Neural progenitor cell (in vitro differentiated cells): Measurements from ENCODE around the gene TYROBP. TPM values are rescaled to one million over a fixed set of nuclear protein-coding genes. Genes with fewer than 3 reads are reported as not detected.

Experiments used
- DNase-seq: peaks from one replicate; pipeline ENCODE4 v3.0.0-alpha.2; 2016; ENCODE audit warnings: low spot score
- H2AFZ ChIP-seq: fragments of 200-600 bp; sonication (generic); replicated peaks from 2 replicates; pipeline ENCODE4 v1.6.1; 2016; ENCODE audit warnings: antibody characterized with exemption
- H3F3A ChIP-seq: fragments of 200-600 bp; sonication (generic); 2 replicates; pipeline ENCODE4 v1.6.1; 2016; ENCODE audit warnings: antibody characterized with exemption, low read depth
- H3K27ac ChIP-seq: fragments of 200-600 bp; sonication (generic); 2 replicates; pipeline ENCODE4 v1.5.1; 2016; ENCODE audit warnings: mild to moderate bottlenecking
- H3K27me3 ChIP-seq: fragments of 200-600 bp; sonication (generic); 2 replicates; pipeline ENCODE4 v1.6.1; 2016; ENCODE audit warnings: mild to moderate bottlenecking, moderate library complexity
- H3K36me3 ChIP-seq: fragments of 200-600 bp; sonication (generic); 2 replicates; pipeline ENCODE4 v1.5.1; 2016
- H3K4me1 ChIP-seq: fragments of 200-600 bp; sonication (generic); 2 replicates; pipeline ENCODE4 v1.6.1; 2016; ENCODE audit warnings: mixed run types
- H3K4me2 ChIP-seq: fragments of 200-600 bp; sonication (generic); 2 replicates; pipeline ENCODE4 v1.6.1; 2016
- H3K4me3 ChIP-seq: fragments of 200-600 bp; sonication (generic); 2 replicates; pipeline ENCODE4 v1.5.1; 2016
- H3K79me2 ChIP-seq: fragments of 200-600 bp; sonication (generic); 2 replicates; pipeline ENCODE4 v1.6.1; 2016; ENCODE audit warnings: low read depth
- H3K9ac ChIP-seq: fragments of 200-600 bp; sonication (generic); 2 replicates; pipeline ENCODE4 v1.6.1; 2016
- H3K9me3 ChIP-seq: fragments of 200-600 bp; sonication (generic); 2 replicates; pipeline ENCODE4 v1.5.1; 2016; ENCODE audit warnings: low read depth
- H4K20me1 ChIP-seq: fragments of 200-600 bp; sonication (generic); 2 replicates; pipeline ENCODE4 v1.6.1; 2016; ENCODE audit warnings: low read depth
- H3K27ac Mint-ChIP-seq: 3 replicates; pipeline ENCODE4 v1.8.0; 2021; ENCODE audit warnings: mixed read lengths
- H3K27me3 Mint-ChIP-seq: 2 replicates; pipeline ENCODE4 v1.8.0; 2022; ENCODE audit warnings: low read depth, mild to moderate bottlenecking, inconsistent platforms, moderate library complexity, mixed read lengths; ENCODE audit not compliant: insufficient read depth
- H3K36me3 Mint-ChIP-seq: 3 replicates; pipeline ENCODE4 v1.8.0; 2021; ENCODE audit warnings: mixed read lengths
- H3K4me1 Mint-ChIP-seq: 3 replicates; pipeline ENCODE4 v1.8.0; 2021; ENCODE audit warnings: mixed read lengths
- H3K4me3 Mint-ChIP-seq: 3 replicates; pipeline ENCODE4 v1.8.0; 2021; ENCODE audit warnings: mild to moderate bottlenecking, moderate library complexity, mixed read lengths
- H3K9me3 Mint-ChIP-seq: 3 replicates; pipeline ENCODE4 v1.8.0; 2020; ENCODE audit warnings: mixed read lengths
- CTCF ChIP-seq: fragments of 200-600 bp; sonication (generic); IDR thresholded peaks from 2 replicates; pipeline ENCODE4 v1.5.1; 2017; ENCODE audit warnings: antibody characterized with exemption, mild to moderate bottlenecking
- EZH2 ChIP-seq: fragments of 200-600 bp; sonication (generic); IDR thresholded peaks from 2 replicates; pipeline ENCODE4 v1.6.1; 2017; ENCODE audit warnings: antibody characterized with exemption, mild to moderate bottlenecking, moderate library complexity
- EZH2phosphoT487 ChIP-seq: fragments of 200-600 bp; sonication (generic); IDR thresholded peaks from 2 replicates; pipeline ENCODE4 v1.6.1; 2017; ENCODE audit warnings: antibody characterized with exemption
- total RNA-seq: library from RNA; depleted of rRNA; stranded (reverse); fragments of >200 nt; gene quantifications from 2 replicates; pipeline ENCODE4 v1.2.3, GENCODE V29; 2015; ENCODE audit warnings: low replicate concordance

The TYROBP gene
- total RNA-seq, 1 donor from 2014 or later, result not detected

GRCh38 chr19:35943321-35944301 is 35.5 kb upstream of the TYROBP start:
- Mint-ChIP-seq H3K27ac (peak overlapping the region; percentile 21), H3K9me3 (no peaks in the 10 kb centered on the region), H3K36me3 (peaks cover 14% of the 10 kb centered on the region), H3K27me3 (peaks cover 6% of the 10 kb centered on the region), H3K4me3 (no peak overlapping the region), H3K4me1 (peaks cover 3% of the 10 kb centered on the region)
- H3K4me3 ChIP-seq, result no peak overlapping the region
- H3K27ac ChIP-seq, result no peak overlapping the region
- no peaks in the 10 kb centered on the region for H3K4me1 ChIP-seq
- H3K79me2 ChIP-seq, result no peaks in the 10 kb centered on the region
- H3K9ac ChIP-seq, result no peak overlapping the region
- H3K27me3 ChIP-seq, result no peaks in the 10 kb centered on the region
- H3F3A ChIP-seq, result peaks cover 4% of the 10 kb centered on the region
- H3K9me3 ChIP-seq, result no peaks in the 10 kb centered on the region
- DNase-seq, result no peak
- H3K36me3 ChIP-seq, result no peaks in the 10 kb centered on the region
- no peak overlapping the region for H2AFZ ChIP-seq
- TF ChIP-seq CTCF (no peak), EZH2 (no peak), EZH2phosphoT487 (no peak)
- peaks cover 17% of the 10 kb centered on the region for H4K20me1 ChIP-seq
- no peak overlapping the region for H3K4me2 ChIP-seq

GRCh38 chr19:35942235-35942634 is 34.1 kb upstream of the TYROBP start:
- Histone ChIP-seq H3K4me2 (no peak overlapping the region), H3K79me2 (peaks cover 8% of the 10 kb centered on the region), H3F3A (peaks cover 3% of the 10 kb centered on the region), H3K4me3 (no peak overlapping the region), H4K20me1 (peaks cover 30% of the 10 kb centered on the region), H3K9ac (no peak overlapping the region), H2AFZ (no peak overlapping the region), H3K27ac (no peak overlapping the region), H3K27me3 (no peaks in the 10 kb centered on the region), H3K4me1 (peaks cover 5% of the 10 kb centered on the region), H3K36me3 (no peaks in the 10 kb centered on the region), H3K9me3 (no peaks in the 10 kb centered on the region)
- no peak for TF ChIP-seq EZH2phosphoT487
- no peak for TF ChIP-seq CTCF
- no peak for TF ChIP-seq EZH2
- no peak for DNase-seq
- peaks cover 17% of the 10 kb centered on the region for H3K36me3 Mint-ChIP-seq
- peaks cover 14% of the 10 kb centered on the region for H3K4me1 Mint-ChIP-seq
- no peak overlapping the region for H3K4me3 Mint-ChIP-seq
- H3K27me3 Mint-ChIP-seq, result peaks cover 8% of the 10 kb centered on the region
- no peak overlapping the region for H3K27ac Mint-ChIP-seq
- no peaks in the 10 kb centered on the region for H3K9me3 Mint-ChIP-seq

- no peaks in the 10 kb centered on the region for H3K9me3 ChIP-seq
- H2AFZ ChIP-seq, result no peak overlapping the region
- peaks cover 5% of the 10 kb centered on the region for H3K4me1 ChIP-seq
- Mint-ChIP-seq H3K36me3 (peaks cover 17% of the 10 kb centered on the region), H3K27ac (no peak overlapping the region), H3K4me1 (peaks cover 21% of the 10 kb centered on the region), H3K9me3 (no peaks in the 10 kb centered on the region), H3K27me3 (peaks cover 8% of the 10 kb centered on the region), H3K4me3 (no peak overlapping the region)
- no peak overlapping the region for H3K9ac ChIP-seq
- H3K4me2 ChIP-seq, result no peak overlapping the region
- DNase-seq, result no peak
- H3F3A ChIP-seq, result no peaks in the 10 kb centered on the region
- H3K36me3 ChIP-seq, result no peaks in the 10 kb centered on the region
- TF ChIP-seq EZH2phosphoT487 (no peak), CTCF (no peak), EZH2 (no peak)
- no peak overlapping the region for H3K4me3 ChIP-seq
- no peak overlapping the region for H3K27ac ChIP-seq
- H4K20me1 ChIP-seq, result peaks cover 35% of the 10 kb centered on the region
- peaks cover 16% of the 10 kb centered on the region for H3K79me2 ChIP-seq
- no peaks in the 10 kb centered on the region for H3K27me3 ChIP-seq
Measured at GRCh38 chr19:35940839-35941238, 32.7 kb upstream of the TYROBP start.
